Astrocyte (in vitro differentiated cells and primary cell): Measurements from ENCODE around the gene PELI1.

ENCODE experiments used
- EZH2 ChIP-seq: IDR thresholded peaks from 2 replicates; pipeline ENCODE4 v1.6.1; 2012; ENCODE audit warnings: mild to moderate bottlenecking, low read length, inconsistent platforms; ENCODE audit not compliant: insufficient read depth
- TF ChIP-seq, protein P1 (sequence below): IDR thresholded peaks from 2 replicates; pipeline ENCODE4 v1.5.1; 2011; ENCODE audit warnings: low read depth, mild to moderate bottlenecking, inconsistent platforms, low read length, moderate library complexity; ENCODE audit not compliant: insufficient read depth

GRCh38 chr2:64168756-64169155, 24.5 kb upstream of the PELI1 start:
- TF ChIP-seq, protein P1, sequence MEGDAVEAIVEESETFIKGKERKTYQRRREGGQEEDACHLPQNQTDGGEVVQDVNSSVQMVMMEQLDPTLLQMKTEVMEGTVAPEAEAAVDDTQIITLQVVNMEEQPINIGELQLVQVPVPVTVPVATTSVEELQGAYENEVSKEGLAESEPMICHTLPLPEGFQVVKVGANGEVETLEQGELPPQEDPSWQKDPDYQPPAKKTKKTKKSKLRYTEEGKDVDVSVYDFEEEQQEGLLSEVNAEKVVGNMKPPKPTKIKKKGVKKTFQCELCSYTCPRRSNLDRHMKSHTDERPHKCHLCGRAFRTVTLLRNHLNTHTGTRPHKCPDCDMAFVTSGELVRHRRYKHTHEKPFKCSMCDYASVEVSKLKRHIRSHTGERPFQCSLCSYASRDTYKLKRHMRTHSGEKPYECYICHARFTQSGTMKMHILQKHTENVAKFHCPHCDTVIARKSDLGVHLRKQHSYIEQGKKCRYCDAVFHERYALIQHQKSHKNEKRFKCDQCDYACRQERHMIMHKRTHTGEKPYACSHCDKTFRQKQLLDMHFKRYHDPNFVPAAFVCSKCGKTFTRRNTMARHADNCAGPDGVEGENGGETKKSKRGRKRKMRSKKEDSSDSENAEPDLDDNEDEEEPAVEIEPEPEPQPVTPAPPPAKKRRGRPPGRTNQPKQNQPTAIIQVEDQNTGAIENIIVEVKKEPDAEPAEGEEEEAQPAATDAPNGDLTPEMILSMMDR = no peak
- no peak for TF ChIP-seq EZH2
